ENCODE results near the gene MDM2.

MDM2 gene

DNA sequence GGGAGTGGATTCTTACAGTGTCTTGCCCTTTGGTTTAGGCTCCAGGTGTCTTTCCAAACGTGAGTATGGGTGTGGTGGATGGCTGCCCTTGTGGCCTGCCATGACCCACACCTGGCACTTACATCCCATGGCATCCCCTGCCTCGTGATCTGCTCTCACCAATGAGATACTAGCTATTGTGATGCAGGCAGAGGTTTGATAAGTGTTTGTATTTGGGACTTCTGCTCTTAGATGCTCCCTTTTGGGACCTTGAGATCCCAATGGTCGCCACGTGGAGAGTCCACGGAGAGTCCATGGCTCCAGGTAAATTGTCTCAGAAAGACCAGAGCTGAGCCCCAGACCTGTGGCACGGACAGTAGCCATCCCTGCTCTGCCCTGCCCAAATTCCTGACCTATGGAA is 62.5 kb downstream of the MDM2 start:
- in situ Hi-C loops (cut with HindIII; ENCODE audit: low sequenced_read_pairs) = loop anchor here (5.0 kb wide), 1 partner anchor 242 kb away; no protein-coding TSS in a partner anchor

DNA sequence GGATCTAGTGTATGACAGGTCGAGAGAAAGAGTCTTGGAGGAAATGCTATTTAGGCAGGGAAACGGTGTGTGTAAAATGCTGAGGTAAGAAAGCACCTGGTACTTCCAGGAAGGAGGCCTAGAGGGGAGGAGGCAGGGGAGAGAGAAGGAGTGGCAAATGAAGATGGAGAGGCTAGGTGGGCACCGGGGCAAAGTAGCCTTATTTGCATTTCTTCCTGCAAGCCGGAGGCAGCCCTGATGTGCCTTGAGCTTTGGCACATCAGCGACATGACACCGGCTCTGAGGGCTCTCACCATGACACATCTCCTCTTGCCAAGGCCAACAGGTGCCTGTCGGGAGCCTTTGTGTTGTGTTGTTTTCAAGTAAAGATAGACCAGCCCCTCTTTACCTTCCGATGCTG is 63.4 kb downstream of the MDM2 start:
- in situ Hi-C loops (cut with HindIII; ENCODE audit: low sequenced_read_pairs) = loop anchor here (5.0 kb wide), 1 partner anchor 241 kb away; no protein-coding TSS in a partner anchor

DNA sequence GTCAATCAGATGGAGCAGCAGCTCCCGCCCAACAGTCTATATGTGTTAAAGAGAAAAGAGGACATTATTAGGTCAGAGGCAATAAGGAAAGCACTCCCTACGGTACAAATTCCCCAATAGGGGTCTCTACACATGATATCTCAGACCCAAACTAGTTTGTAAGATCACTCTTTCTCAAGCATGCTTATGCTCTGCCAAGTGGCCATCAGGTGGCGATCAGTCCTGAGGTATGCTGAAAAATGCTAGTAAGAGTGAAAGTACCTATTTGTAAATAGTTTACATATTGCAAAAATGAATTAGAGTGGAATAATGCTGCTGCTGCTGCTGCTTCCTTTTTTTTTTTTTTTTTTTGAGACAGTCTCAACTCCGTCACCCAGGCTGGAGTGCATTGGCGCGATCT is 63.9 kb downstream of the MDM2 start:
- in situ Hi-C loops (cut with HindIII; ENCODE audit: low sequenced_read_pairs) = loop anchor here (5.0 kb wide), 1 partner anchor 240 kb away; no protein-coding TSS in a partner anchor

DNA sequence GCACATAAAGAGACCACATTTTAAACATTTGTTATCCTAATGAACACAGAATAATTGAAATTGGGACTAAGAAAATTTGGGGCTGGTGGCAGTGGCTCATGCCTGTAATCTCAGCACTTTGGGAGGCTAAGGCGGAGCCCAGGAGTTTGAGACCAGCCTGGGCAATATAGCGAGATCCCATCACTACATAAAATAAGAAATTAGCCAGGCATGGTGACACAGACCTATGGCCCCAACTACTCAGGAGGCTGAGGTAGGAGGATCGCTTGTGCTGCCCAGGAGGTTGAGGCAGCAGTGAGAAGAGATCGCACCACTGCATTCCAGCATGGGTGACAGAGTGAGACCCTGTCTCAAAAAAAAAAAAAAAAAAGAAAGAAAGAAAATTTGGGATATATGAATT is 65.3 kb downstream of the MDM2 start:
- in situ Hi-C loops (cut with HindIII; ENCODE audit: low sequenced_read_pairs) = loop anchor here (5.0 kb wide), 1 partner anchor 239 kb away; no protein-coding TSS in a partner anchor

DNA sequence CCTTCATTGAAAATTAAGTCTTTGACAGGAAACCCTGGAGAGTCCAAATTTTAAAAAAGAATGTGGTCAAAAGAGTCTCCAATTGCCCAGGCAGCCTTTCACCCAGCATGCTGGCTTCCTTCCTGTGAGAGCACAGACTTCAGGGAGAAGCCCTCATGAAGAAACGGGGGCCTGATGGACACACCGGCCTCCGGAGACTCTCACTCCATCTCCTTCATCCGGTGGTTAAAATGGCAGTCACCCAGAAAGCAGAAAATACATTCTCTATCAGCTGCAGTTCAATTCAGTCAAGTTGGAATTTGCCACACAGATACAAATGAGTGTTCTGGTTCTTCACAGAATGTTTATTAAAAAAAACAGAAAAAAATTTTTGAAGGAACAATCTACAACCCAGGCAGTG is 68.5 kb downstream of the MDM2 start:
- in situ Hi-C loops (cut with HindIII; ENCODE audit: low sequenced_read_pairs) = no loop called here

DNA sequence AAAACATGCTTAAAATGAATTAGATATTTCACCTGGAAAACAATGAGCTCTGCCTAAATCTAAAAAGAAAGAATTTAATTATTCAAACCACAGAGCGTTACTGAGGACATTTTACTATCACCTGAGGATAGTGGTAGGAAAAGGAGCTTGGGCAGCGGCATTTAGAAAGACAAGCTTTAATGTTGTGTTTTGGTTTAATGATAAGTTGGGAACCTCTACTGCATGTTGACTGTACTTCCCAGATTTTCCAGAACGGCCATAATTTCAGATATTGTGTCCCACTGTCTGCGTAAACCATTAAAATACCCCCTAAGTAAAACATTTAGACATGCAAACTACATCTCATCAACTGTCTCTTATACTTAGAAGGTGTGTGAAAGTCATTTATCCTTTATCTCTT is 69.6 kb downstream of the MDM2 start:
- in situ Hi-C loops (cut with HindIII; ENCODE audit: low sequenced_read_pairs) = no loop called here

DNA sequence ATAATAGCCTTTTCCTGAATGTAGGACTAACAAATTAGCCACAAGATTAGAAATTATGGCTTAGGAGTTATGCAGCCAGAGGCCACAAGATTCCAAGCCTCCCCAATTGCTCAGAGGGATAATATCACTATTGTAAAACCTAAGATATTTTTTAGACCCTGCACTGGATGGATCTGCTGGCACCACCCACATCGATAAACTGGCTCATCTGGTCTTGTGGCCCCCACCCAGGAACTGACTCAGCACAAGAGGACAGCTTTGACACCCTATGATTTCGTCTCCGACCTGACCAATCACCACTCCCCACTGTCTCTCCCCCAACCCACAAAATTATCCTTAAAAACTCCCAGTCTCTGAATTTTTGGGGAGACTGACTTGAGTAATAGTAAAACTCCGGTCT is 70.3 kb downstream of the MDM2 start:
- in situ Hi-C loops (cut with HindIII; ENCODE audit: low sequenced_read_pairs) = no loop called here

DNA sequence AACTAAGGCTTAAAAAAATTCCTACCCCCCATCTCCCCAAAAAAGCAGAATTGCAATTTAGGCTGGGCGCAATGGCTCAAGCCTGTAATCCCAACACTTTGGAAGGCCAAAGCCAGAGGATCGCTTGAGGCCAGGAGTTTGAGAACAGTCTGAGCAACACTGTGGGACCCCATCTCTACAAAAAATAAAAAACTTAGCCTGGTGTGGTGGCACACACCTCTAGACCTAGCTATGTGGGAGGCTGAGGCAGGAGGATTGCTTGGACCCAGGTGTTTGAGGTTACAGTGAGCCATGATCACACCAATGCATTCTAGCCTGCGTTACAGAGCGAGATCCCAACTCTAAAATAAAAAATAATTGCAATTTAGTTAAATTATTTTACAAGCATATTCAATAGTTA is 70.9 kb downstream of the MDM2 start:
- in situ Hi-C loops (cut with HindIII; ENCODE audit: low sequenced_read_pairs) = no loop called here

DNA sequence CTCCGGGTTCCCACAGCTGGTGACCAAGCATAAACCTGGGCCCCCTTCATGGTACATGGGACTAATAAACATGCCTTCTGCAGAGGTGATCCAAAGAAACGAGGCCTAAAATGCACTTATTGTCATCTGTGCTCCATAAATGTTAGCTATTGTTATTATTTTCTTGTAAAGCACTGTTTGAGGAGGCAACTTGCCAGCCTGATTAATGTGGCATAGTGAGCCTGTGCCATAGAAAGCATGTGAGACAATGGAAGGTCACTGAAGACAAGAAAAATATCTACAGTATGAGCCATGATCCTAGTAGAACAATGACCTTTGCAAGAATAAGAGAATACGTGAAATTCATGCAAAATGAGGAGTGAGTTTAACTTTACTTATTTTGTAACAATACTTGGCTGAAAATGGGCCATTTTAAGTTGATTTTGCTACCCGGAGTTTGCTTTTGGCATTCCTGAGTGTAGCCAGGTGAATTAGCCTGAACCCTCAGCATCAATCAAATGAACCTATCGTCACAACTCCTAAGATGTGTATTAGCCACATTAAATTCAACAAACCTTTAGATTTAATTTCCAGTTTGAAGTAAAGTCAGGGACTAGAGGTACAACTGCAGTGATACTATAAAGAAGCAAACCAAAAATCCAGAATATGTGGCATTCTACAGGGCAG is 72.8 kb downstream of the MDM2 start:
- in situ Hi-C loops (cut with HindIII; ENCODE audit: low sequenced_read_pairs) = no loop called here

DNA sequence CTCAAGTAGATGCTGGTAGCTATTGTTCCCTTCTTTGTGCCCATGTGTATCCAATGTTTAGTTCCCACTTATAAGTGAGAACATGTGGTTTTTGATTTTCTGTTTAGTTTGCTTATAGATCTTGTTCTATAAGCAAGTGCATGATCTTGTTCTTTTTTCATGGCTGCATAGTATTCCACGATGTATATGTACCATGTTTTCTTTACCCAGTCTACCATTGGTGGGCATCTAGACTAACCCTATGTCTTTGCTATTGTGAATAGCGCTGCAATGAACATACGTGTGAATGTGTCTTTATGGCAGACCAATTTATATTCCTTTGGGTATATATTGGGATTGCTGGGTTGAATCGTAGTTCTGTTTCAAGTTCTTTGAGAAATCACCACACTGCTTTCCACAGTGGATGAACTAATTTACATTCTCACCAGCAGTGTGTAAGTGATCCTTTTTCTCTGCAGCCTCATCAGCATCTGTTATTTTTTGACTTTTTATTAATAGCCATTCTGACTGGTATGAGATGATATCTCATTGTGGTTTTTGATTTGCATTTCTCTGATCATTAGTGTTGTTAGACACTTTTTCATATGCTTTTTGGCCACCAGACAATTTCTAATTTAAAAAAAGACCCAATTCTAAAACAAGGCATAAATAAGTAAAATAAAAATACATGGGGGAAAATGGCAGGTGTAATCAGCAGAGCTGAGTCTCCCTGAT is 74.4 kb downstream of the MDM2 start:
- in situ Hi-C loops (cut with HindIII; ENCODE audit: low sequenced_read_pairs) = no loop called here

DNA sequence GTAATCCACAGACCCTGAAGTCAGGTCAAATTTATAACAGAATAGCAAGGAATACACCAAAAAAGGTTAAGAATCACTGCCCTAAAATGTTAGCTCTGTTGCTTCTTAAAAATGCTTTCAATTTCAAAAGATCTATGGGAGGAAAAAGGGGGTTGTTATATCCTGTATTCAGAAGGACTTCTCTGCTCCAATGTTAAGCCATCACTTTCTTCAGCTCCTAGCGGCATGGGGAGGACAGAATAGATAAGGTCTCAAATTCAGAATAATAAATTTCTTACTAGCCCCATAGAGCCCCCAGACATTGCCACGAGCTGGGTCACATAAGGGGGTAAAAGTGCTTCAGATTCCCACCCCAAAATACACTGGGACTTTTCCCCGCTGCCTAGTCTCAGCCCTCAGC is 75.2 kb downstream of the MDM2 start:
- in situ Hi-C loops (cut with HindIII; ENCODE audit: low sequenced_read_pairs) = no loop called here

DNA sequence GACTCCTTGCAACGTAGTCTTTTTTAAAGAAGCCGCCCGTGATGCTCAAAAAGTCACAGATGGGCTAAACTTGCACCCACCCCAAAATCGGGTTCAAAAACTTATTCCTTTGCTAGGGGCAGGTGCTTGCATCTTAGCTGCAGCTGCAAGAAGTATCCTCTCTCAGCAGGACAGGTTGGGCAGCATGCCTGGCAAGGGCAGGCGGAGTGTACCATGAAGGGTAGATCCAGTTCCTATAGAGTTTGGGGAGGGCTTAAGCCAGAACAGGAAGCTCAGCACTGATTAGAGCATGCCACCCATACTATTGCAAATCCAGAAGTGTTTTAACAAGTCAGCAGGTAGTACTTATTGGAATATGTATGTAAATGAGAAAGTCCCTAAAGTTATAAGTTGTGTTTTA is 76.3 kb downstream of the MDM2 start:
- in situ Hi-C loops (cut with HindIII; ENCODE audit: low sequenced_read_pairs) = no loop called here

DNA sequence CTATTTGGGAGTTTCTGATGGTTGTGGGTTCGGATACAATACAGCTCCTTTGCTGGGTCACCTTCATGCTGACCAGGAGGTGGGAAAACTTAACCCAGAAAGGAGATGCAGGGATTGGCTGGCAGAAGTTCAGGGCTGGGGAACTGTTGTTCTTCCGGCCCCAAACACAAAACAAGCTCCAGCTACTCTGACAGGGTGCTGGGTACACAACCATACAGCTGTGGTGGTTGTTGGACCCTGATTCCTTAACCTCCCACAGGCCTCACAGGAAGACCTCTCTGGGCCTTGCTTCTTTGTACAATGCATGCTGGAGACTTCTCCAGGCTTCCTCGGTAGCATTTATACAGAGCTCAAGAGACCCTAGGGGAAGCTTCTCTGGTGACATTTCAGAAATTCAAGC is 77.4 kb downstream of the MDM2 start:
- in situ Hi-C loops (cut with HindIII; ENCODE audit: low sequenced_read_pairs) = no loop called here

DNA sequence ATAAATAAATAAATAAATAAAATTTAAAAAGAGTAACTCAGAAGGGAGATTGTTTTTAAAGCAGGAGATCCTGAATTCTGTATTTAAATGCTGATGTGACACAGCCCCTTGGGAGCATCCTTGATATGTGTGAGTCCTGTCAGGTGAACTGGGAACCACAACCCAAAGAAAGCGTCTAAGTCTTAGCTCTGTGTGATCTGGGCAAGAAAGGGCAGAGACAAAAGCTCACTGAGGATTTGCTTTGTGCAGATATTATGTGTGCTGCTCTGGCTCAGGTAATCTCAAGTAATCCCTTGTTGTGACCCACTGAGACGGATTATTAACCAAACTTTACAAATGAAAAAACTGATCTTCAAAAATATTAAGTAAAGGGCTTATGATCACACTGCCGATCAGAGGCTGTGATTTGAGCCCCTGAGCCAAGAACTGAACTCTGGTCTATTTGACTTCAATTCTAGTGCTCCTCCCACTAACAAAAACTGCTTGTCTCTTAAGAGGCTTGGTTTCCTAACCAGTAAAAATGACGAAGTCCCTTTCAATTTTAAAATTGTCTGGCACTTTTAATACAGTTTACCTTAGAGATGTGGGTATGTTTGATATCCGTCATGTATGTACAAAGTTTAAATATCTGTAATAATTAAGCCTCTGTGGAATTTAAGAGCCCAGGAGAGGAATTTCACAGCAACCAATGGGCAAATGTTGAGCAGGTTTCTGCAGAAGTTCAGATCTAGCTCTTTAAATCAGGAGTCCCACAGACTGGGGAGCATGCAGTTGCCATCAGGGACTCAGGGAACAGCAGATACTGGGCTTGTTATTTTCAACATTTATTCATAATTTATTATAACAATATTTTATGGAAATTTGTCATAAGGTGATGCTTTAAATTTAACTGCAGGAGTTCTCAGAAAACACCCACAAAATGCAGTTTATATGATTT is 78.9 kb downstream of the MDM2 start:
- in situ Hi-C loops (cut with HindIII; ENCODE audit: low sequenced_read_pairs) = no loop called here

DNA sequence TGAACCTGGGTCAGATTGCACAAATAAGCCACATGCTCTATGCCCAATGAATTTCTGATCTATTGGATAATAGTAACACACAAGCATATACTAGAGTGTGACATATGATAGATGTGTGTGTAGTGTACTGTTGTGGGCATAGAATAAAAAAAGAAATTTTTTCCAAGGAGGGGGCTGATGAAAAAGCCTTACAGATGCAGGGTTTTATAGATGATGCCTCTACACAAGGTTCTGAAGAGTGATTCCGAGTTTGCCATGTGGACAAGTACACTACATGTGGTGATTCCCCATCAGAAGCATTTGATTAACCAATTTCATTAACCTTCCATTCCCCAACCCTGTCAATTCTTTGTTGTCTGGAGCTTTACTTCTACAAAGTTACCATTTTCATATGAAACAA is 79.7 kb downstream of the MDM2 start:
- in situ Hi-C loops (cut with HindIII; ENCODE audit: low sequenced_read_pairs) = no loop called here

DNA sequence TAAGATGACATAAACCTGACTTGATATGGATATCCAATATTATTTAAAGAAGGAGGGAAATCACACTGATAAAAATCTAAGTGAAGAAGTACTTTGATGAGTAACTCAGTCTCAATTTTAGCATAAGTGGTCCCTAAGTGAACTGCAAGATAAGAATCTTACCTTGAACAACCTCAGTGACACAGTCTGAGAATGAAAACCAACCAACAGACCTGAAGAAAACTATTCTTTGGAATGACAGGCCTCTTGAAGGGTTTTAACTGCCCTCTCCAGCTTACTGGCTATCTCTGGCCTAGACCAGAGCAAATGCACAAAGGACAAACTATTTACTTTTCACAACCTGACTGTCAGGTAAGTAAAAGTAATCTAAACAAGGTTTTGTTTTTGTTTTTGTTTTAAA is 80.3 kb downstream of the MDM2 start:
- in situ Hi-C loops (cut with HindIII; ENCODE audit: low sequenced_read_pairs) = no loop called here

DNA sequence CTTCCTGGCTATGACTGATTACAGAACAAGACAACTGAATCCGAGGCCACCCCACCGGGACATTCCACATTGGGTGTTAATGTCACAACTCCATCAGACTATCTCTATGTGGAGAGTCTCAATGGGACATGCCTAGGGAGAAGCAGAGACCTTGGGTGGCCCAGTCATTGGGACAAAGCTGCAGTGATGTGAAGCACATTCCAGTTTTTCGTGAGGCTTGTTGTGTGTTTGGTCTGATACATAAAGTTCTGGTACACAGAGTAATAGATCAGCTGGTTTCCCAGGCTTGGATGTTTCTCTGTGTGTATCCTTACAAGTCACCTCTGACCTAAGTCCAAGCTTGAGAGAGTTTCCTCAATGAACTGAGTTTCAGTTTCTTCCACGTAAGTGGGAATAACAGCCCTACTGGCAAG is 82.7 kb downstream of the MDM2 start:
- in situ Hi-C loops (cut with HindIII; ENCODE audit: low sequenced_read_pairs) = loop anchor here (5.0 kb wide), 1 partner anchor 227 kb away; no protein-coding TSS in a partner anchor

DNA sequence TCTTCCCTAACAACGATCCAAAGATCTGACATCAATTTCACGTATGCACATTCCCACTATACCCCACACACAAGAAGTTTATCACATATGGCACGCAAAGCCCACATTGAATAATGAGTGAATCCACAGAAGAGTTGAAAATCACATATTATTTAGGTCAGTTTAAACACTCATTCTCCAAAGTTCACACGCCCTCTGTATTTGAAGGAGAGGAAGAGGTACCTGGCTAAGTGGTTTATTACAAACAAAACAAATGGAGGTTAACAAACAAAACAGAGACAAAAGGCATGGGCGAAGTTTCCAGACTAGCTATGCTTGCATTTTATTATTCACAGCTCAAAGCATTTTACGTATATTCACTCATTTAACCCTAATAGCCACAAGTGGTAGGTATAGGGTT is 83.2 kb downstream of the MDM2 start:
- in situ Hi-C loops (cut with HindIII; ENCODE audit: low sequenced_read_pairs) = loop anchor here (5.0 kb wide), 1 partner anchor 226 kb away; no protein-coding TSS in a partner anchor

DNA sequence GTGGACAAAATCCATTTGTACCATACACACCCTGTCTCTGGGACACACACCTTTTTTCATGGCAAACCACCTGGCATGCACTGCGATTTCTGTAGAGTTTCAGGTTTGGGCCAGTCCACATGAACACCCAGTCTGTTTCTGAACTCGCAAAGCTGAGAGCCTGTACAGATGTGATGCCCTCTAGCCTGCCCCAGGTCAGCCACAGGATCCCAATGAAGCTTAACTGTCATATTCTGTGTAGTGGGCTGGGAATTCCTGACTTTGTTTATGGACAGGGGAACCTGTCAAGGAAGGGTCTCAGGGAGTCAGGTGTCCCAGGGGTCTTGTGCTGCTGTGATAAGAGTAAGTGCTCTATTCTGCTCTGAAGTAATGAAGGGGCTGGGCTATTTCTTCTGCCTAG is 85.2 kb downstream of the MDM2 start:
- in situ Hi-C loops (cut with HindIII; ENCODE audit: low sequenced_read_pairs) = loop anchor here (5.0 kb wide), 1 partner anchor 224 kb away; no protein-coding TSS in a partner anchor

DNA sequence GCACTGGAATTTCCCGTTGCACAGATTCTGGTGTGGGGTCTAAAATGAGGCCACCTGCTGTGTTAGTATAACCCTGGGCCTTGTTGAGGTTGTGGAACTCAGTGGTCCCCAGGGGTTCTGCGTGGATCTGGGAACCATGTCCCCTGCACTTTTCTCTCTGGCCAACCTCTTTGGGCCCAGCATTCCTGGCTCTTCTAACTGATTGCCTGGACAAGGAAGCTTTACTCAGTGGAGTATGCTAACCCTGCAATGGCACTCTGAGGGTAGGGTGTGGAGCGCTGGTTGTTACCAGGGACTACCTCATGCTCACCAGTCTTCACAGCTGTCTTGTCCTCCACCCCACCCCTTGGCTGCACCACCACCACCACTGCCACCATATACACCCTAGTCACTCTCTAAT is 85.8 kb downstream of the MDM2 start:
- in situ Hi-C loops (cut with HindIII; ENCODE audit: low sequenced_read_pairs) = loop anchor here (5.0 kb wide), 1 partner anchor 224 kb away; no protein-coding TSS in a partner anchor

DNA sequence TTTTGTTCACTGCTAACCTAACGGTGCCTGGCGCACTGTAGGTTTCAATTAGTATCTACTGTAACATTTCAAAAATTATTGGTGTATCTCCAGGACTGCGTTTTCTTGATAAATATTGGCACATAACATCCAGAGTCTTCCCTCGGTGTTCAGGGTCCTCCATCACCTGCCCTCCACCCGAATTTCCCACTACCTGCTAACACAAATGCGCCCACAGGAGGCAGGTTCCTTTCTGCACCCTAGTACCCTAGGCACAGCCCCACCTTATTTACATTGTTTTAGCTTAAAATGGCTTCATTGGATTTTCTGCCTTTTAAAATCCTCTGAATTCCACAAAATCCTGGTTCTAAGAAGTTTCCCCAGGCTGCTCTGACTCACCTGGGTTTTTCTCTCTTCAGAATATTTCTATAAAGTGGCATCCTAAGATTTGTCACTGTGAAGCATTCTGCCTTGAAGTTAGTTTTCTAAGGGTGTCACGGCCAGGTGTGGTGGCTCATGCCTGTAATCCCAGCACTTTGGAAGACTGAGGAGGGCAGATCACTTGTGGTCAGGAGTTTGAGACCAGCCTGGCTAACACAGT is 86.4 kb downstream of the MDM2 start:
- in situ Hi-C loops (cut with HindIII; ENCODE audit: low sequenced_read_pairs) = loop anchor here (5.0 kb wide), 1 partner anchor 223 kb away; no protein-coding TSS in a partner anchor
